GM19438 (cell line): ENCODE measurements around the gene SECTM1.
"Not testable (repeated sequence)": the region's sequence is repeated elsewhere in the genome, so short reads cannot be mapped to it uniquely, and the experiment has no call there.

Experiments
- ATAC-seq: cut with Tn5 transposase; IDR thresholded peaks from one replicate; pipeline ENCODE4 v1.9.1; 2021; ENCODE audit warnings: low read depth; ENCODE audit not compliant: unreplicated experiment

The SECTM1 gene

GRCh38 chr17:82349287-82349701 is 15.7 kb upstream of the SECTM1 start:
- no peak for ATAC-seq

- ATAC-seq = no peak
These were observed 15.3 kb upstream of the SECTM1 start for GRCh38 chr17:82348866-82349265.

GRCh38 chr17:82348434-82348833 is 14.9 kb upstream of the SECTM1 start:
- ATAC-seq = no peak

GRCh38 chr17:82347994-82348393 is 14.4 kb upstream of the SECTM1 start:
- ATAC-seq = not testable (repeated sequence)

GRCh38 chr17:82346342-82347300 is 13.1 kb upstream of the SECTM1 start:
- ATAC-seq = no peak

GRCh38 chr17:82345151-82345976 is 11.8 kb upstream of the SECTM1 start:
- no peak for ATAC-seq

GRCh38 chr17:82344175-82344907 is 10.8 kb upstream of the SECTM1 start:
- ATAC-seq = no peak

GRCh38 chr17:82343560-82343959 is 10.0 kb upstream of the SECTM1 start:
- ATAC-seq = no peak

GRCh38 chr17:82342361-82343079 is 9.0 kb upstream of the SECTM1 start:
- ATAC-seq = no peak

GRCh38 chr17:82339634-82340580 is 6.3 kb upstream of the SECTM1 start:
- ATAC-seq = no peak

- no peak for ATAC-seq
These were observed 5.5 kb upstream of the SECTM1 start for GRCh38 chr17:82338858-82339633.

GRCh38 chr17:82334622-82335394 is 1.2 kb upstream of the SECTM1 start:
- ATAC-seq = no peak

GRCh38 chr17:82334204-82334621 is 647 bp upstream of the SECTM1 start:
- ATAC-seq = no peak

GRCh38 chr17:82332669-82333278 is 792 bp downstream of the SECTM1 start:
- no peak for ATAC-seq

- ATAC-seq = no peak
These were observed 2.1 kb downstream of the SECTM1 start for GRCh38 chr17:82331345-82331939.

- no peak for ATAC-seq
These were observed 3.0 kb downstream of the SECTM1 start for GRCh38 chr17:82330322-82331239.
